Nephron progenitor cell (in vitro differentiated cells): ENCODE measurements around the gene SYT12.

Source experiments
- DNase-seq: peaks from one replicate; pipeline ENCODE4 v3.0.0; 2021
- H3K27ac Mint-ChIP-seq: 2 replicates; pipeline ENCODE4 v1.8.0; 2021; ENCODE audit warnings: mild to moderate bottlenecking, moderate library complexity, mixed read lengths
- H3K27me3 Mint-ChIP-seq: 2 replicates; pipeline ENCODE4 v1.8.0; 2021; ENCODE audit warnings: mild to moderate bottlenecking, low read depth, mixed read lengths; ENCODE audit not compliant: poor library complexity
- H3K36me3 Mint-ChIP-seq: 2 replicates; pipeline ENCODE4 v1.8.0; 2021; ENCODE audit warnings: low read depth, mixed read lengths
- H3K4me1 Mint-ChIP-seq: 2 replicates; pipeline ENCODE4 v1.8.0; 2021; ENCODE audit warnings: mixed read lengths
- H3K4me3 Mint-ChIP-seq: 2 replicates; pipeline ENCODE4 v1.8.0; 2021; ENCODE audit warnings: mild to moderate bottlenecking, moderate library complexity, mixed read lengths
- H3K9me3 Mint-ChIP-seq: 2 replicates; pipeline ENCODE4 v1.8.0; 2021; ENCODE audit warnings: mild to moderate bottlenecking, moderate library complexity, mixed read lengths
- TF ChIP-seq, protein P1 (sequence below): fragments of 200-600 bp; sonication (generic); IDR thresholded peaks from 2 replicates; pipeline ENCODE4 v1.5.0; 2021; ENCODE audit warnings: antibody characterized with exemption

Gene SYT12

DNA sequence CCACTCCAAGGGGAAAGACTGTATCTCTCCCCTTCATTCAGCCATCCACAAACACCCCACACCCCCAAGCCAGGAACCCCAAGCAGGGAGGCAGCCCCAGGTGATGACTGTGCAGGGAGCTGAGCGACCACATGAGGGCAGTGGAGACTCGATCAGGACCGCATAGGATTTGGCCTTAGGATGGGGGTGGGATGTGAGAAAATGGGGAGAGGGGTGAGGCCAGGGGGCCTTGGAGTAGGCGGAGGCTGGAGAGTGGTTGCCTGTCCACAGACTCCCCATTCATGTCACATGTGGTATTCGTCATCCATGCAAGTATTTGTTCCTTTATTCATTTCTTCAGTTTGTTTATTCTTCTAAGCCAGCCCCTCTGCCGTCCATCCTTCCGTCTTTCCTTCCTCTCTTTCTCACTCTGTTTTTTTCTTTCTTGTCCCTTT lies 31.0 kb downstream of the SYT12 start:
- H3K4me1 Mint-ChIP-seq, result peaks cover 39% of the 10 kb centered on the region
- H3K27me3 Mint-ChIP-seq, result peaks cover 34% of the 10 kb centered on the region
- TF ChIP-seq, protein P1, sequence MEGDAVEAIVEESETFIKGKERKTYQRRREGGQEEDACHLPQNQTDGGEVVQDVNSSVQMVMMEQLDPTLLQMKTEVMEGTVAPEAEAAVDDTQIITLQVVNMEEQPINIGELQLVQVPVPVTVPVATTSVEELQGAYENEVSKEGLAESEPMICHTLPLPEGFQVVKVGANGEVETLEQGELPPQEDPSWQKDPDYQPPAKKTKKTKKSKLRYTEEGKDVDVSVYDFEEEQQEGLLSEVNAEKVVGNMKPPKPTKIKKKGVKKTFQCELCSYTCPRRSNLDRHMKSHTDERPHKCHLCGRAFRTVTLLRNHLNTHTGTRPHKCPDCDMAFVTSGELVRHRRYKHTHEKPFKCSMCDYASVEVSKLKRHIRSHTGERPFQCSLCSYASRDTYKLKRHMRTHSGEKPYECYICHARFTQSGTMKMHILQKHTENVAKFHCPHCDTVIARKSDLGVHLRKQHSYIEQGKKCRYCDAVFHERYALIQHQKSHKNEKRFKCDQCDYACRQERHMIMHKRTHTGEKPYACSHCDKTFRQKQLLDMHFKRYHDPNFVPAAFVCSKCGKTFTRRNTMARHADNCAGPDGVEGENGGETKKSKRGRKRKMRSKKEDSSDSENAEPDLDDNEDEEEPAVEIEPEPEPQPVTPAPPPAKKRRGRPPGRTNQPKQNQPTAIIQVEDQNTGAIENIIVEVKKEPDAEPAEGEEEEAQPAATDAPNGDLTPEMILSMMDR, result peak; percentile 63
- peak; percentile 59 for DNase-seq
- H3K9me3 Mint-ChIP-seq, result no peaks in the 10 kb centered on the region
- H3K4me3 Mint-ChIP-seq, result no peak overlapping the region
- no peak overlapping the region for H3K27ac Mint-ChIP-seq
- no peaks in the 10 kb centered on the region for H3K36me3 Mint-ChIP-seq

DNA sequence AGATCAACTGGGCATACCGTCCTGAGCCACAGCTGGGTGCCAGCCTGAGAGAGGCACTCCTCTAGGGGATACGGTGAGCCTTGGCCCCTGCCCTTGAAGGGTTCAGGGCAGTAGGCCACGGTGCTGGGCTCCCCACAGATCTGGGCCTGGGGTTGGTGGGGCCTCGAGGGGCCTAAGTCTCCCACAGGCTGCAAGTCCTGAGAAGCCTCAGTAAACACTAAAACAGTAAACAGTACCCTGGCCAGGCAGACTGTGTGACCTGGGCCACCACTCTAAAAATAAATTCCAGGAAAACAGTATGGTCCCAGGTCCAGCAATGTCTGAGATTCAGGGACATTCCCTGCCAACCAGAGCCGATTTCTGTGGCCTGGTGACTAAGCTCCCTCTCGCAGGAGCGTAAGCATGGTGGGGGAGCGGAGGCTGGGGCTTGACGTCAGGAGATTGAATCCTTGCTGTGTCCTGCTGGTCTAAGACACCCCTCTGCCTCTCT lies 31.5 kb downstream of the SYT12 start:
- no peak overlapping the region for H3K27ac Mint-ChIP-seq
- H3K9me3 Mint-ChIP-seq, result no peaks in the 10 kb centered on the region
- H3K27me3 Mint-ChIP-seq, result peaks cover 29% of the 10 kb centered on the region
- peaks cover 35% of the 10 kb centered on the region for H3K4me1 Mint-ChIP-seq
- no peaks in the 10 kb centered on the region for H3K36me3 Mint-ChIP-seq
- H3K4me3 Mint-ChIP-seq, result no peak overlapping the region
- TF ChIP-seq, protein P1, result no peak
- DNase-seq, result no peak

DNA sequence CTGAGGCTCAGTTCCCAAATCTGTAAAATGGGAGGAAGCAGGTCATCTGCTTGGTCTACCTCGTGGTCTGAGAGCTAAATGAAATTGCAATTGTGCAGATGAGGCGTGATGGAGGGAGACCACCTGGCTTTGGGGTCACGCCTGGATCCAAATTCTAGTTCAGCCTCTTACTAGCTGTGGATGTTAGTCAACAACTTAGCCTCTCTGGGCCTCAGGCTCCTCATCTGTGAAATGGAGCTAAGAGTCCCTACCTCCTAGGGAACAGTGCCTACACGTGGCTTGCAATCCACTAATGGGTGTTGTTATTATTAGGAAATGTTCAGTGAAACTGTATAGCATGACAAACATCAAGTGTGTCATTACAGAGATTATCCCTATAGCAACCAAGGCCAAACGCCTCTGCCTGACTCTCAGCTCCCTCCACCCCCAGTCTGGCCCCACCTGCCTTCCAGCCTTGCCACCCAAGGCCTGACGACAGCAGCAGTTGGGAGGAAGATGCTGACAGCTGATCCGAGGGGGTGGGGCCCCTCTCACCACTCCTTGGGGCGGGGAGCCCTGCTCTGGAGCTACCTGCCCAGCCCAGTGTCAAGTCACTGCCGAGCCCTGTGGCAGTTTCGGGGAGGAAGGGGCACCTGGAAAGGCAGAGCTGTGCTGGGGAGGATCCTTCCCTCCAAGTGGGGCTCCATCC lies 32.0 kb downstream of the SYT12 start:
- Mint-ChIP-seq H3K4me1 (peaks cover 29% of the 10 kb centered on the region), H3K4me3 (no peak overlapping the region), H3K27me3 (peaks cover 25% of the 10 kb centered on the region), H3K27ac (no peak overlapping the region), H3K9me3 (no peaks in the 10 kb centered on the region), H3K36me3 (no peaks in the 10 kb centered on the region)
- DNase-seq, result no peak
- TF ChIP-seq, protein P1, result no peak

DNA sequence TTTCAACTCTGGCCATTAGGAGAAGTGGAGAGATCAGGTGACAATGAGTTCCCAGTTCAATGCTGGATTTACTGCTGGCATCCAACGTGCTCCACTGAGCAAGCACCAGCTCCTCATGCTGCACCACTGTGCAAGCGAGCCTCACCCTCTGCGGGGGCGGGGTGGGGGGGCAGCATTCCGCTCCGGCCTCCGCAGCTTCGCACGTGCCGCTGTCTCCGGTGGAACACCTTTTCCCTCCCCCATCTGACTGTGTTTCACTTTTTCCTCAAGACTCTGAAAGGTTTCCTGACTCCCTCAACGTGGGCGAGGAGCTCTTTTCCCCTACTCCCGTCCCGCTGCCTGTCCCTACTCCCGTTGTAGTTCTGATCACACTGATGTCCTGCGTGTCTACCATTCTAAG lies 32.9 kb downstream of the SYT12 start:
- peak overlapping the region; percentile 83 for H3K27ac Mint-ChIP-seq
- H3K4me1 Mint-ChIP-seq, result peaks cover 28% of the 10 kb centered on the region
- H3K9me3 Mint-ChIP-seq, result no peaks in the 10 kb centered on the region
- peak; percentile 43 for DNase-seq
- H3K4me3 Mint-ChIP-seq, result peak overlapping the region; percentile 70
- TF ChIP-seq, protein P1, result no peak
- peaks cover 31% of the 10 kb centered on the region for H3K27me3 Mint-ChIP-seq
- no peaks in the 10 kb centered on the region for H3K36me3 Mint-ChIP-seq

DNA sequence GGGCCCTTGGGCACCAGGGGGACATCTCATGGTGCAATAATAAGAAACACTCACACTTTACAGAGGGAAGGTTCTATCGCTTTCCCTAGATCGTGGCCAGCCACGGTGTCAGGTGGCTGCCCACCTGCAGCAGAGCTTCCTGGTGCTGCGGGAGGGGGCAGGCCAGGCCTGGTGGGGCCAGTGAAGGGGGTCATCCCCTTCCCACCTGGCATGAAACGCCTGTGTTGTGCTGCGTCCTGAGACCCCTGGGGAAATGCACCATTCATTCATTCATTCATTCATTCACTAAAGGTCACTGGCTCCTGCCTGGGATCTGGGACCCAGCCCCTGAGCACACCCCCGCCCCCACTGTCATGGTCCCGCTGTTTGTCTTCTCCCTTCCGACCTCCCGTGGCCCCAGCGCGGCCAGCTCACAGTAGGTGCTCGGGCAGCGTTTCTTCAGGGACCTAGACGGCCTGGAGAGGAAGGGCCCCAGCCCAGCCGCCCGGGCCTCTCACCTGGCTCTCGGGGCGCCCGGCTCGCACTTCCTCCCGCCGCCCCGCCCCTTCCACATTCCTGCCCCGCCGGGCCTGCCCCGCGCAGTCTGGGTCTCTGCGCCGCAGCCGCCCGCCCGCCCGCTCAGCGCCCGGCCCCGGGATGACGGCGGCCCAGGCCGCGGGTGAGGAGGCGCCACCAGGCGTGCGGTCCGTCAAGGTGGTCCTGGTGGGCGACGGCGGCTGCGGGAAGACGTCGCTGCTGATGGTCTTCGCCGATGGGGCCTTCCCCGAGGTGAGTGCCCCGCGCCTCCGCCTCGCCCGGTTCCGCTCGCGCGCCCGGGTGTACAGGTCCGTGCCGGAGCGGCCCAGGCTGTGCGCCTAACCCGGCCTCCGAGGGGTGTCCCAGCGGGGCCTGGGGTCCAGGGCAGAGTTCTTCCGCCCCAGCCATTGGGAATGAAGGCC lies 33.6 kb downstream of the SYT12 start, which contains the start of gene RHOD:
Gene RHOD, plus strand, starts transcription at position 581 of the 938 bp plus-strand sequence. Its CDS starts 56 bp downstream, at position 637.
- Mint-ChIP-seq H3K9me3 (no peaks in the 10 kb centered on the region), H3K27ac (peak within 1 kb of the TSS; percentile 83), H3K27me3 (peaks cover 34% of the 10 kb centered on the region), H3K4me1 (peaks cover 28% of the 10 kb centered on the region), H3K4me3 (peak within 1 kb of the TSS; percentile 73), H3K36me3 (no peaks in the 10 kb centered on the region)
- TF ChIP-seq, protein P1, result no peak
- DNase-seq, result peak; percentile 78
